HS-27A (cell line): ENCODE measurements around the gene IMPDH1.

Experiments used
- DNase-seq: peaks from one replicate; pipeline ENCODE4 v3.0.0-alpha.2; 2012; ENCODE audit warnings: low read depth, missing footprints

IMPDH1 gene

GRCh38 chr7:128405471-128406313 lies 4.1 kb downstream of the IMPDH1 start:
- no peak for DNase-seq

GRCh38 chr7:128404886-128405470 lies 4.8 kb downstream of the IMPDH1 start:
- DNase-seq = no peak

- DNase-seq = no peak
These were observed 5.6 kb downstream of the IMPDH1 start for GRCh38 chr7:128404143-128404681.

GRCh38 chr7:128403676-128404075 lies 6.1 kb downstream of the IMPDH1 start:
- DNase-seq = no peak

GRCh38 chr7:128402356-128402755 lies 7.4 kb downstream of the IMPDH1 start:
- DNase-seq = no peak

GRCh38 chr7:128400566-128400965 lies 9.2 kb downstream of the IMPDH1 start:
- no peak for DNase-seq

- DNase-seq = no peak
These were observed 9.8 kb downstream of the IMPDH1 start for GRCh38 chr7:128399991-128400390.

GRCh38 chr7:128398841-128399135 lies 11.0 kb downstream of the IMPDH1 start:
- DNase-seq = no peak

- no peak for DNase-seq
These were observed 11.6 kb downstream of the IMPDH1 start for GRCh38 chr7:128398016-128398840.

- no peak for DNase-seq
These were observed 13.4 kb downstream of the IMPDH1 start for GRCh38 chr7:128396357-128396756.

- DNase-seq = no peak
These were observed 14.0 kb downstream of the IMPDH1 start for GRCh38 chr7:128395748-128396147.

GRCh38 chr7:128394904-128395496 lies 14.8 kb downstream of the IMPDH1 start:
- no peak for DNase-seq

GRCh38 chr7:128393526-128394330 lies 16.1 kb downstream of the IMPDH1 start:
- DNase-seq = no peak

- DNase-seq = no peak
These were observed 17.1 kb downstream of the IMPDH1 start for GRCh38 chr7:128392446-128393327.

GRCh38 chr7:128391805-128392204 lies 18.0 kb downstream of the IMPDH1 start:
- DNase-seq = no peak

GRCh38 chr7:128390871-128391565 lies 18.8 kb downstream of the IMPDH1 start:
- DNase-seq = no peak

GRCh38 chr7:128389618-128390329 lies 20.0 kb downstream of the IMPDH1 start:
- DNase-seq = no peak

GRCh38 chr7:128389085-128389617 lies 20.6 kb downstream of the IMPDH1 start:
- no peak for DNase-seq

GRCh38 chr7:128388145-128388485 lies 21.7 kb downstream of the IMPDH1 start:
- DNase-seq = no peak
